GM19035 (cell line): Measurements from ENCODE around the gene POC1B.

Experiments used
- ATAC-seq: cut with Tn5 transposase; IDR thresholded peaks from one replicate; pipeline ENCODE4 v1.9.1; 2021; ENCODE audit not compliant: unreplicated experiment

Gene POC1B

GRCh38 chr12:89389755-89390661, 135.8 kb downstream of the POC1B start:
- ATAC-seq, result no peak

- ATAC-seq, result no peak
Measured at GRCh38 chr12:89386138-89386537, 139.7 kb downstream of the POC1B start.

GRCh38 chr12:89384807-89385206, 141.0 kb downstream of the POC1B start:
- no peak for ATAC-seq

- ATAC-seq, result no peak
Measured at GRCh38 chr12:89384050-89384758, 141.6 kb downstream of the POC1B start.

- no peak for ATAC-seq
Measured at GRCh38 chr12:89383235-89384049, 142.4 kb downstream of the POC1B start.

GRCh38 chr12:89382328-89382727, 143.5 kb downstream of the POC1B start:
- ATAC-seq, result no peak

GRCh38 chr12:89379839-89380467, 145.9 kb downstream of the POC1B start:
- no peak for ATAC-seq

- no peak for ATAC-seq
Measured at GRCh38 chr12:89379148-89379838, 146.6 kb downstream of the POC1B start.

- no peak for ATAC-seq
Measured at GRCh38 chr12:89376844-89377243, 149.0 kb downstream of the POC1B start.

- ATAC-seq, result no peak
Measured at GRCh38 chr12:89376202-89376529, 149.7 kb downstream of the POC1B start.

GRCh38 chr12:89373763-89374572, 151.9 kb downstream of the POC1B start:
- ATAC-seq, result no peak

- no peak for ATAC-seq
Measured at GRCh38 chr12:89372584-89373370, 153.1 kb downstream of the POC1B start.

- ATAC-seq, result no peak
Measured at GRCh38 chr12:89370850-89371249, 155.0 kb downstream of the POC1B start.

GRCh38 chr12:89370421-89370831, 155.4 kb downstream of the POC1B start:
- no peak for ATAC-seq
